ENCODE measurements around the gene PDE11A.

The PDE11A gene

DNA sequence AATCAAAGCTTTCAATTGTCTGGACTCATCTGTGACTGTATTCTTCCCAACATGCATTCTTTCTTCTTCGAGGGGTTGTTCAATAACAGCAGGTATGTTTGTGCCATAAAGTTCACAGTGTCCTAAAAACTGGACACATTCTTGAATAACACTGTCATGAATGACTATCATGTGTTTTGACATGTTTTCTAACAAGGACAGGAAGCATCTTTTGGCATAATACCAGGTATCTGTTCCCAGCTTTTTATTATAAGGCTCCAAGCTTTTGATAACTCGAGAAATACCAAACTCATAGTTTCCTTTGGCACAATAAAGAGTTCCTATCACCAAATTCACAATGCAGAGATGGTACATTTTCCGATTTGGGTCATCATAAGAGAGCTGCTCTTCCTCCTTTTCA, 455.8 kb downstream of the PDE11A start:
- no peak for DNase-seq

DNA sequence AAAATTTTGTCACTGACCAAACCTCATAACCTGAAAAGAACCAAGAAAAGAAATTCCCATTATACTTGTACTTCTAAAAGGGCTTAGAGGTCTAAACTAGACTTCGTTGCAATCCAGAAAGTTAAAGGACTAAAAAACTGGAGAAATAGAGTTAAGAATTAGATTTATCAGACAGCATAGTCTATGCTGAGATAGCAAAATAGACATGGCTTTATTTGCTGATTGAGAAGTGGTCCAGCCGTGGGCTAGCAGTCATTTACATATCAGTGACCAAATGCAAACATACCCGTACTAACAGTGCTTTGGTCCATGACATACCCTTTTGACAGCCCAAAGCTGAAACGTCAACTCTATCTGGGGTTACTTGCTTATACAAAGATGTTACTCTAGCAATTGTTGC, 456.5 kb downstream of the PDE11A start:
- DNase-seq = no peak

DNA sequence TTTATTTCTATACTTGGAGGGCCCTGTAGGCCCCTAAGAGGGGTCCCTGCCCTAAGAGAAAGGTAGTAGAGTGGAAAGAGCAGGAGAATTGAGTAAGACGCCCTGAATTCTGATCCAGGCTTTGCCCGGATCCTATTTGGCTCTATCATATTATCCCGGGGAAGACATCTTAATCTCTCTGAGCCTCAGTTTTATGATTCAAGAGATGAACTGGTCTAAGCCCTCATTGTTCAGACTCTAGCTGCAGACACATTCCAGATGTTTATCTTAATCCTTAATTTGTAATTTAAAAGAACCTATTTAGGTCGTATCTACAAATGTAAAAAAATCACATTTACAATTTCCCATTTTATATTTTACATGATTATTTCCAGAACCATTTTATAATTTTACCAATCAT, 459.9 kb downstream of the PDE11A start:
- DNase-seq = no peak

DNA sequence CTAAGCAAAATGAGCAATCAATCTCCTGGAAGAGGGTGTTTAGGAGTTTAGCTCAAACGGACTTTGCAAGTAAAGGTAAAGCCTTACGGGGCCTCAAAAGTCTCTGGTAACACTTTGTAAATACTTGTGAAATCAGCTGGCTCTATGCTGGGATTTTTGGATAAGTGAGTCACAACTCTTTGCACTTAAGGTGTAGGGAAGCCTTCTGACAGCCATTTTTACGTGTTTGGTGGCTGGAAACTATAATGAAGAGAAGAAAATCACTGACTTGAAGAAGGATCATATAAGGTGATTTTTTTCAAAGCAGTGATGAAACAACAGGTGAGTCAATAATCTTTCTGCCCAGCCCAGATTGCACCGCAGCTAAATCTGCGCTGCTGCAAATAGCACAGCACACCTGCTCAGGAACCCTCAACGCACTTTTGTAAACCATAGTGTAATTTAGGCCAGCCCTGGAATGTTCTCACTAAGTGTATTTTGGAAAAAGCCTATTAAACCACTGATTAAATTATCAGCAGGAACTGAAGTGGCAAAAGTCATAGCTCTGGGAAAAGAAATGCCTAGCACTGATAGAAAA, 461.2 kb downstream of the PDE11A start:
- DNase-seq = no peak

DNA sequence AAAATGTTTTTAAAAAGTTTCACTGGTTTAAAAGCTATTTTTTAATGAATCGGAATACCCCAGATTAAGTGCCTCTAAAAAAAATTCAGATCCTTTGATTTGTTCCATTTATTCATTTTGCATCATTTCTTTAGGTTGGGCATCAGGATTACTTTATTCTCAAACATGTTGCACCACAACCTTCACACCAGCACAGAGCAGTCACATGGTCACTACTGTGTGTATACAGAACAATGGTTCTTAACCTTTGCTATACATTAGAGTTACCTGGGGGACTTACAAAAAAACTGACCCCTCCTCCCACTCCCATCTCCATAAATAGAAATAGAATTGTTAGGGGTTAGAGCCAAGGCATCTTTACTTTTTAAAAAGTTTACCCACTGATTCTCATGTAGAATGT, 461.8 kb downstream of the PDE11A start:
- no peak for DNase-seq

DNA sequence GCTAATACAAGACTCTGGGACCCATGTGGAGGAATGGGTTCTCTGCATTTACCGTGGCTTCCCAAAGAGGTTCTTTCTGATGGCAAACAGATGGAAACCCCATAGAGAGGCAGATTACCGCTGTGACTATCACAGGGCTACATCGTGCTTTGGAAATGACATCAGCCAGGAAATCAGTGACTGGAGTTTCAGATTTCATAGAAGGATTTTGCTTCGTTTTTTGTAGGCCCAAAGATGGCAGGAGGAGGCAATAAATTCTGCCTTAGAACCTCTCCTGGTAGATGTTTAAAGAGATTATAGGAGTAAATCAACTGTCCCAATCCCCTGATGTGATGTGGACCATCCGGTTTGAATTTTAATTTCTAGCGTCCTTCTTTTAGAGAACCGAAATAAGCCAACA, 465.9 kb downstream of the PDE11A start:
- DNase-seq = no peak

DNA sequence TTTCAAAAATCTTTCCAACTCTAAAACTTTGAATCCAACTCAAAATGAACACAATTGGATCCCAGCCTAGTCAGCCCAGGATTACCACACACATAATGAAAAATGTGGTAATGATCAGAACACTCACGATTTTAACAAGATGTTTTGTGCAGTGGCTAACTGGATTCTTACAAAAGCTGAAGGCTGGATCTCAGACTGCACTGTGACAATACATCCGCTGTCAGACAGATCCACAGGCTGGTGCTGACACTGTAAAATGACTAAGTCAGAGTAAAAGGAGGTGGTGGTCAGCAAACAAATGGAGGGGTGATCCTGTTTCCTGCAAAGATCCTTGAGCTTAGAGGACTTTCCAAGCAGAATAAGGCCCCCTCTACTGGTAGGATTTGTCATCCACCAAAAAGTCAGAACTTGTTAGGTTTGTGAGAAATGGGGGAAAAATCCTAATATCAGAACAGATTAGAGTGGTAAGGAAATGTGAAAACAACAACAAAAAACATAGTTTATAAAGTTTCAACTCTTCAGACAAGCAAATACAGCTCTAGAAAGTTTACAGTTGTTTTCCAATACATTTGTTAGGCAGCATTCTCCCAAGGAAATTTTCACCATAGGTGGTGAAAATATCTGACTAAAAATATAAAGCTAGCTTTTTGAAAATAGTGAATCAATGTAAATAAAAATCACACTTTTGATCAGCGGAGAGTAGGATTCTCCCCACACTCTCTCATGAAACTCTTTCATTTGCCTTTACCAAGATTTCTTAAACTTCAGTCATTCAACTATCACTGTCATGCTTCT, 468.1 kb downstream of the PDE11A start:
- no peak for DNase-seq

DNA sequence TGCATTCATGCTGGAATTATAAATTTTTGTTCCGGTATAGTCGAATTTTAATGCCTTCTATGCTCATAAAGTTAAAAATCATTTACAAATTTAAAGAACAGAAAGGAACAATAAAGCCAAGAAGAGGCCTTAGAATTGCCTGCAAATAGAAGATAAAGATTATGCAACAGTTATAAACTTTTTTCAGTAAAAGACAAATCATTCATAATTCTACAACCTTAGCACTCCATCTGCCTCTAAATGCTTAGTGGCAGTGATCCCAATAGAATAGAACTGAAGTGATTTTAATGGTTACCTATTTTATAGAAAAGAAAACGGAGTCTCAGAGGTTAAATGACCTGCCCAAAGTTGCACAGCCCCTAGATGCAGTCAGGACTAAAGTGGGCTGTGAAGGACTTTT, 468.8 kb downstream of the PDE11A start:
- DNase-seq = no peak

DNA sequence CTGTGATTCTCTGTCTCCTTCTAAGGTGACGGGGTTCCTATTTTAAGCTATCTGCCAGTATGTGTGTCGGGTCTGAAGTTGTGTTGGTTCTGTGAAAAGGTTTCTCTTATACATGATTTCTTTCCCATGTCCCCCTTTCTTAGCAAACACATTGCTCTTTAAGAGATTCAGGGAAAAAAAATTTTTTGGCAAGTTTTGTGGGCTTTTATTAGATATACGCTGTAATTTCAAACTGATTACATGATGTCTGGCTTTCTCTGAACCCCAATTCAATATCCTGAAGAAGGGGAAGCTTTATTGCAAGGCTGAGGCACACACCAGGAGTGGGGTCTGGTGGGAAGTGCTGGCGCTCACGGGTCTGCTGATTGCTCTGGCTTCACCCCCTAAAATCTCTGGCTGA, 469.4 kb downstream of the PDE11A start:
- DNase-seq = no peak

DNA sequence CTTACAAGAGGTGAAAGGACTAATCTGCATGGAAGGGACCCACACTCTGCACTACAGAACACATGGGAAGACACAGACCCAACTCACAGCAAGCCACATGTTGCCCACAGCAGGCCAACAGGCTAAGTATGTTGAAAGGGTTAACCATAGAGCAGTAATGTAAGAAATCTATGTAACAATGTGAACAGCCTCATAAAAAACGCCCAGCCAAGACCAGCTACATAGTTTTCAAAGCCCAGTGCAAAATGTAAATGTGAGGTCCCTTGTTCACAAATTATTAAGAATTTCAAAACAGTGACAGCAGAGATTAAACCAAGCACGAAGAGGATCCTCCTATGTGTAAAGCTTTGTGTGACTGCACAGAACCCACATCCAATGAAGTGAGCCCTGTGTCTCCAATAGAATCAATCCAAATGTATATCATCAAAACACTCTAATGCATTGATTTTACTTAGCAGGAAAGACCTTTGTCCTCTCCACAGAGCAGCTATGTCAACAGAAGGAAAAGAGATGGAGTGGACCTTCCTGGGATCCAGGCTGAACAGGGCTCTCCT, 469.9 kb downstream of the PDE11A start:
- DNase-seq = no peak

DNA sequence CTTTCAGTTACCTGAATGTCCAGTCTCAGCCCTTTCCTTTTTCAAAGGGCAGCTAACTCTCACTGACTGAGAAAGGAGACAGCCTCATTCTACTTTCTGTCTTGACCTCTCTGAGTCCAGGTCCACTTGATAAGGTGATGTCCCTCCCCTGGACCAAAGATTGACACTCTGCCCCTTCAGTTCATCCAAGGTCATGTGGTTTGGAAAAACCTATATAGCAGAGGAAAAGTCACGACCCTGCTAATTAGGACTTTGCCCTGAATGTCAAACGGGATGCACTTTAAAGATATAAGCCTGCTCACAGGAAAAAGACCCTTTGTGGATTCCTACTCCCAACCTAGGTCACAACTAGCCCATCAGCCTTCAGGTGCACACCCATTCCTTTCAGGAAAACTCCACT, 471.7 kb downstream of the PDE11A start:
- no peak for DNase-seq

DNA sequence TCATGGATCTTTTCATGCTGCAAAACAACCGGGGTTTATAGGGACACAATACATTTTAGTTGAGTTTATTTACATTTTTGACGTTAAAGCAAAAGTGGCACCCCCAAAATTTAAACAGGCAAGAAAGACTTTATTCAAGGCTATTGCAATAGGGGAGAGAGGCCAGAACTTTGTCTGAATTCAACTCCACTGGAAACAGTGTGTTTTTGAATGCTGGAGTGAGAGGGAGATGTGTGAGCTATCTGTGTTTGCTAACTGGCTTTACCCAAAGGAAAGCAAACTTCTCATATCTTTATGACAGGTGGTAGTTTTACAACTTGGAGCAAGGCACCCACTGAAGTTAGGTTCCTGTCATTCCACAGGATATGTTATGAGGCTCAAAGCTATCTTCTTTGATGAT, 472.6 kb downstream of the PDE11A start:
- DNase-seq = no peak

DNA sequence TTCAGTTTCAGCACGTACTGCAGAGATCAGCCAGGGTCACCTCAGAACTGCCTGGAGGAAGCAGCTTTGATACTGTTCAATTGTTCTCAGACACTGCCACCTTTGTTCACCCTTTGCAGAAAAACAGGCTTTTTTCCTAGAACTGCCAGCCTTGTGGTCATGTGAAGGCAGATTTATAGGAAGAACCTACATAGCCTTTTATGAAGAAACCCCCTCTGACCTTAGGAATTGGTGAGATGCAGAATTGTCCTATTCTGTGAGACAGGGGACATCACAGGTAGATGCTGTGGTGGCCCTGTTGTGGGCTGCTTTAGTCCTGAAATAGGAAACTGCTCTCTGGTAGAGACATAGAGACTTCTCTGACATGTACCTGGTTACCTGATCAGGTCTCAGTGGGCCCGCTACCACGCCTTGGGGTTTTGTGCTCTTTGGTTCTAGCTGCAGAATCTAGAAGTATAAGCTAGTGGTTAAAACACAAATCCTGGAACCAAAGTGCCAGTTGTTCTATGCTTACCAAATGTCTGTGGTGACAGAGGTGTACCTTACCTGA, 473.4 kb downstream of the PDE11A start:
- no peak for DNase-seq

DNA sequence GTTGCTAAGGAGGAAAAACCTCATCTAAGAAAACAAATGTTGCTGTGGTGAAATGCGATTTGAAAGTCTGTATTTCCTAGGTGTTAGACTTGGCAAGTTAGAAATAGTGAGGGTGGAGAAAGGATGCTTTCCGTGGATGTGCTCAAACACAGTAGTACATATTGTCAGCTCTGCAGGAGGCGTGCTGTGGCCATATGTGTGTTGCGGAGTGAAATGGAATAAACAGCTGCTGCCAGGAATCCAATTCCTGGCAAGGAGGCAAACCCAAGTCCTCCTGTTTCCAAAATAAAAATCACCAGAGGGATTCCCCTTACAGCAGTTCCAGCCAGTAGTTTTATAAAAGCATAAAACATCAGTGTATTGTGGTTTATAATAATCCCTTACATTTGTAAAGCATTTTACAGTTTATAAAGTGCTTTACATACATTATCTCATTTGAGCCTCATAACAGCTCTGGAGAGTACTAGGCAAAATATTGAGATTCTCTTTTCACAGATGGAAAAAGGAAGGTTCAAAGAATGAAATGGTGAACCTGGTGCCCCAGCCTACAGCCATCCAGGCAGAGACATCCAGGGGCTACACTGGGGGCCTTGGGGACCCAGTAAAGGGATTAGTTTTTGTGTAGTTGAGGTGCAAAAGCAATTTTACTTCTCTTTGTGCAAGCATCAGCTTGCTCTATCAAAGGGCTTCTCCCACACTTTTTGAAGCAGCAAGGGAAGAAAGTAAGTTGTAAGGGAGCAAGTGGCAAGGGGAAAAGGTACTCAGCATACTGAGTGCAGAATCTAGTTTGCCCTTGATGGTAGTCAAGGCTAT, 474.0 kb downstream of the PDE11A start:
- DNase-seq = no peak

DNA sequence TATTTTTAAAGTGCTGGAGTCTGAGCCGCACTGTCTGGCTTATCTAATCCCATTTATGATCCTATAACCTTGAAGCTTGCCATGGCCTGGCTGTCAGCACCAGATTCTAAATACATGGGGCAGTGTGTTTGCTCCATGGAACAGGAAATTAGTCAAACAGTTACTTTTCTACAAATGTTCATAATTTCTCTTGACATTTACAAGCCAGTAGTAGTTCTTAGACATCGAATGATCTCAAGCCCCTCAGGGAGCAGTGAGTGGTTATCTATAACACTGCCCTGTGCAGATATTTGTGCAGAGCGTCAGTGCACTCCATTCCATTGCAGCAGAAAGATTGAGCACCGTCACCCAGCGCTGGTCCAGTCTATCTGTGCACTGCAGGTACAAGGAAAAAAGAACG, 474.8 kb downstream of the PDE11A start:
- DNase-seq = no peak

DNA sequence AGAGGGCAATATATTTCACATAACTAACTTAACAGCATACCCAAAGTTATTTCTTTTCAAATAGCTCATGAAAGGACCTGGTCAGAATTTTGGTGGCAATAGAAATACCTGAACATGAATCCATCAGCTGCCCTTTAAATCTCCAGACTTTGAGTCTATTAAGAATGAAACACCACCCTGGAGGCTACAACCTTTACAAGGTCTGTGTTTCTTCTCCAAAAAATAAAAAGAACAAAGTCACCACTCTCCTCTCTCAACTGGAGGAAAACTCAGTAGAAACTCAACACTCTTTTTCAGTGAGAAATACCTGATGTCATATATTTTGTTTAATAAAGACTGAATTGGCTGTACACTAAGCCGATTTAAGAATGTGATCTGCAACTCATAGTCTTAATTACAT, 475.7 kb downstream of the PDE11A start:
- no peak for DNase-seq

DNA sequence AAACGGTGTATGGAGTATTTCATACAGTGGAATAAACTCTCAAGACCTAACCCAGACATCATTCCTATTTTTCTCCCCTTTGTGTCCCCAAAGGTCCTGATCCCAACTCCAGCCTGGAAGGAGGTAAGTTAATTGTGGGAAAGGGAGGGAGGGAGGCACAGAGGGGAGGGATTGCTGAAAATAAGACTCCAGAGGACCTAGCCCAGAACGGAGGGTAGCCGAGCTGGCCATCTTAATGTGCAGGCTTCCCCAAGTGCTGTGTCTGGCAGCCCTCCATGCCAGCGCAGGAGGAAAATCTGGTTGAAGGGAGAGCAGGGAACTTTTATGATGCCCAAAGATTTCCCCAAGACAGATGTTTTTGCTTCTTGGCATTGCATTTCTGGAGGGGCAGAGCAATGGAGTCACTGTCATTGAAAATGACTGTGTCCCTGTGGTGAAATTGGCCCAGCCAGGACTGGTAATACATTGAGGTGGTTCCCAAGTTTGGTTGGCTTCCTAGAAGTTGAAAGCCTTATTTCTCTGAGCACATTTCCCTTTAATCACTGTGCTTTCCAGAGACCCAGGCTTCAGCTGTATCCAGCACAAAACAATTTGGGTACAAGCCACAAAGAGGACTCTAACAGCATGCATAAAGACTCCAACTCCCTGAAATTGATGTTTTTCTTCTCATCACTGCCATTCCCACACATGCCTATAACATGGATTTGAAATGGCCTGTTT, 477.3 kb downstream of the PDE11A start:
- no peak for DNase-seq

DNA sequence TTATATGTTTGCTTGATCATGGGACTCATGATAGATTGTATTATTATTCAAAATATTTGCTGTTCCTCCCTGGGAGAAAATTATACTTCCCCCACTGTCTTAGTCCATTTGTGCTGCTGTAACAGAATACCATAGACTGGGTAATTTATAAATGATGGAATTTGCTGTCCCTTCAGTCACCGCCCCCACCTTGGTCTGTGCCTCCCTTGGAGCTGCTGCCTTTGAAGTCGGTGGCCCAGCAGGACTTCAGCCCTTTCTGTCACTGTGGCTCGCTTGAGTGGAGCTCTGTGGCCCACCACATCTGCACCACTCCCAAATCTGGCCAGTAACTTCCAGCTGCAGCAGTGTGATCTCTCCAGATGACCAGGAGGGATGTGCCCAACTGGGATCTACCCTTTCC, 479.2 kb downstream of the PDE11A start:
- DNase-seq = no peak

DNA sequence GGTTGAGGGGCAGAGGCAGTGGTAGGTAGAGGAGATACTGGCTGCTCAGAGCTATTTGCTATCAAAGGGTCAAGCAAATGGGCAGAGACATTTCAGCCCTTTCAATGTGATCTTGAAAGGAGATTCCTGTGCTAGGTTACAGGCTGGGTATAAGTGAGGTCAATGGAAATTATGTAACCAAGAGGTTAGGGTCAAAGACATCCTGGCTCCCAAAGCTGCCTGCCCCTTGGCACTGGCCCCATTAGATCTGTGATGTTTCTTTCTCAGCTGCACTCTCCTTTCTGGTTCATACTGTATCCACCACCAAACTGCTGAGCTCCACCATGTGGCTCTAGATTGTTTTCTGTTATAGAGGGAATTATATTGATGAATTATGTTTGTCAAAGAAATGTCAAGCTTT, 479.6 kb downstream of the PDE11A start:
- no peak for DNase-seq

DNA sequence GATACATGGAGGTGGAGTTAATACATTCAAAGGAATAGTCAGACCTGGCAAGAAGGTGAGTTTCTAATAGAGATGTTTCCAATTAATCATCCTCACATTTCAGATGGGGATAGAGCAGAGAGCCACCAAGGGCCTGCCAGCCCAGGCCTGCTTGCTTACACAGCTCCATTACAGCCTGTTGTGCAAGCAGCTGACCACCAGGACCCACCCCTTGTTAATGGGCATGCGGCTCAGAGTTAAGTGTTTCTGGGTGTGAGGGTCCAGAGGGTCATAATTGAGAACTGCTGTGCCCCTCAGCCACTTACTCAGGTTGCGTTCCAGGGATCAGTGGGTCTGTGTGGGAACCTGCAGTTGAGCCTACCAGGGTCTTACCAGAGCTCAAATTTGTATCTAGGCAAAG, 480.2 kb downstream of the PDE11A start:
- DNase-seq = no peak

DNA sequence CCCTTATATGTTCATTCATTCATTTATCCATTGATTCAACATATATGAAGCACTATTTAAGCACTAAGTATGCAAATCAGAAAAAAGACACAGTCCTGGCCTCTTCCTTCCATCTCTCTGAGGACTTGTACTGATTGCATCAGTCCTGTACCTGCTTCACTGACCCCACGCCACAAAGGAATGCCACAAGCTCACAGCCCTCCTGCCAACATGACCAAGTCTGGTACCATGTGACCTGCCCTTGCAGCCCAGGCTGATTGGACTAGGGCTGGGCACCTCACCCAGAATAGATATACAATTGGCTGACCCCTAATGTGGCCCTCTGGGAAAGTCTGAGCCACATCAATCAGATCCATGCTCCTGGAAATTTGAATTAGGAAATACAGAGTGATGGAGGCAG, 483.4 kb downstream of the PDE11A start:
- DNase-seq = no peak

DNA sequence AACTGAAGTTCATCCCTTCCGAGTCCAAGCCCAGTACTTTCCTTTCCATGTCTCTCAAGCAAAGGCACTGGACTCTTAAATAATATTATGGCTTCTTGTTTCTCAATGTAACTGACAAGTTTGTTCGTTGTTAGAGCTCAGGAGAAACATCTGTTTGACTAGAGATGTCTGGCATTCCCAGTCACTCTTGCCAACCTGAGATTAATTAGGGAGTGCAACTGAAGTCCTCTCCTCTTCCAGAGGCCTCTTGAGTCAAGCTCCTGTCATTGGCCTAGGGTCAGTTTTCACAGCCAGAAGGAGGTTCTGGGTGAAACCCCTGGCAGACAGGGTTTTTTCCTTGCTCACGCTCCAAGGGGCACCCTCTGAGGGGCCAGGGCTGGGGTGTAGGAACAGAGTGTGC, 483.9 kb downstream of the PDE11A start:
- no peak for DNase-seq

DNA sequence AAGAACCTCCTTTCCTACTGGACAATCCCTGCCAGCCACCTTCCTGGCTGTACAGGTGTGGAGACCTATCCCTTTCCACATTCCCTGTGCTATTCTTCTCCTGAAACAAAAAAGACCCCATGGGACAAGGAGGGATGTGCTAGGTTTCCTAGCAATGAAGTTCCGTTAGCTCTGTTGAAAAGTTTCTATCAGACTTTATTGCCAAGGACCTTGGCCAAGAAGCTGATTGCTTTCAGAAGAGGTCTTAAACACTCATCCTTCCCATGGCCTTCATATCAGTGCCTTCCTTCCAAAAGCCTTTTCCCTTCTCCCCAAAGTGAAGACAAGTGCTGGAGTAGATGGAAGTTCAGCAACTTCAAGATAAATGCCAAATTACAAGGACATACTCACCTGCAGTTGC, 485.2 kb downstream of the PDE11A start:
- DNase-seq = no peak
